ENCODE data around the gene RASGRF1. TPM values are rescaled to one million over a fixed set of nuclear protein-coding genes. Genes with fewer than 3 reads are reported as not detected.

The RASGRF1 gene
- total and polyA plus RNA-seq, 9 of the 15 experiments (the other 6 are each of a cell fraction or from before 2014, with no cell fraction given): 0.03 to 0.58 (median 0.06) TPM; not detected in 1

- 0 out of 2 replicates have a peak, but pooled peaks cover 3% of the 10 kb centered on the region for H4K20me1 ChIP-seq (replicated peaks; ENCODE audit: control insufficient read depth, insufficient read depth, low read length)
- no peak for TF ChIP-seq TRIM24 (IDR thresholded peaks at IDR 0.05)
- TF ChIP-seq HOXB6 (CRISPR knock-in tag; IDR thresholded peaks at IDR 0.05; ENCODE audit: borderline replicate concordance): no peak
- TF ChIP-seq, protein P1, sequence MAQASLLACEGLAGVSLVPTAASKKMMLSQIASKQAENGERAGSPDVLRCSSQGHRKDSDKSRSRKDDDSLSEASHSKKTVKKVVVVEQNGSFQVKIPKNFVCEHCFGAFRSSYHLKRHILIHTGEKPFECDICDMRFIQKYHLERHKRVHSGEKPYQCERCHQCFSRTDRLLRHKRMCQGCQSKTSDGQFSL (CRISPR knock-in tag; IDR thresholded peaks at IDR 0.05): no peak
- TF ChIP-seq, protein P1 (tag; IDR thresholded peaks at IDR 0.05): no peak
- TF ChIP-seq ARID1B (IDR thresholded peaks at IDR 0.05): no peak
- TF ChIP-seq JUNB (CRISPR knock-in tag; conservative IDR thresholded peaks at IDR 0.05): no peak
- TF ChIP-seq ZNF507 (tag; conservative IDR thresholded peaks at IDR 0.05): no peak
- TF ChIP-seq FOXK2 (conservative IDR thresholded peaks at IDR 0.05 in 1 of 2, IDR thresholded peaks at IDR 0.05 in 1 of 2; ENCODE audit: low read depth in 2 of 2): no peak
- TF ChIP-seq, protein P2, sequence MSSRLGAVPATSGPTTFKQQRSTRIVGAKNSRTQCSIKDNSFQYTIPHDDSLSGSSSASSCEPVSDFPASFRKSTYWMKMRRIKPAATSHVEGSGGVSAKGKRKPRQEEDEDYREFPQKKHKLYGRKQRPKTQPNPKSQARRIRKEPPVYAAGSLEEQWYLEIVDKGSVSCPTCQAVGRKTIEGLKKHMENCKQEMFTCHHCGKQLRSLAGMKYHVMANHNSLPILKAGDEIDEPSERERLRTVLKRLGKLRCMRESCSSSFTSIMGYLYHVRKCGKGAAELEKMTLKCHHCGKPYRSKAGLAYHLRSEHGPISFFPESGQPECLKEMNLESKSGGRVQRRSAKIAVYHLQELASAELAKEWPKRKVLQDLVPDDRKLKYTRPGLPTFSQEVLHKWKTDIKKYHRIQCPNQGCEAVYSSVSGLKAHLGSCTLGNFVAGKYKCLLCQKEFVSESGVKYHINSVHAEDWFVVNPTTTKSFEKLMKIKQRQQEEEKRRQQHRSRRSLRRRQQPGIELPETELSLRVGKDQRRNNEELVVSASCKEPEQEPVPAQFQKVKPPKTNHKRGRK (tag; IDR thresholded peaks at IDR 0.05): no peak
- ChIA-PET CTCF (ENCODE audit: low intra/inter-chr PET ratio) (no interaction called here), POLR2A (interaction anchor here (0.6 kb wide), 1 partner anchor 9 kb away, joined by 4 read pairs; no protein-coding TSS in a partner anchor)
- H2AFZ ChIP-seq (ENCODE audit: low read depth, low read length): no peak overlapping the region
- H3K4me1 ChIP-seq (replicated peaks in 1 of 2; ENCODE audit: control insufficient read depth in 2 of 2, insufficient read depth in 2 of 2, low read length in 2 of 2): peaks cover 8 to 14% of the 10 kb centered on the region in 2 experiments
- WGBS (ENCODE audit: insufficient coverage, low coverage, missing lambda C conversion rate): 67% methylated on average over 9 of the region's 9 CpGs
- H3K79me2 ChIP-seq (ENCODE audit: control insufficient read depth, insufficient read depth, low read length): no peaks in the 10 kb centered on the region
- H3K9me1 ChIP-seq (ENCODE audit: control insufficient read depth, insufficient read depth, low read length): peaks cover 5% of the 10 kb centered on the region
- no peak overlapping the region for H3K4me3 ChIP-seq
- ATAC-seq (no peak), FAIRE-seq (no peak), DNase-seq (ENCODE audit: extremely low read depth in 1 of 4, low spot score in 3 of 4) (no peak)
- H3K27me3 ChIP-seq (ENCODE audit: control insufficient read depth in 2 of 2, insufficient read depth in 2 of 2, low read length in 2 of 2): peaks cover 12 to 26% of the 10 kb centered on the region in 2 experiments; a peak in 4 of 5 replicates
- no peak overlapping the region for H3K4me2 ChIP-seq (ENCODE audit: insufficient read depth, low read length)
- no TSS peak for BruUV-seq (replicated peaks)
- in situ Hi-C loops (cut with MboI): no loop called here
- H3K27ac ChIP-seq (ENCODE audit: extremely low read depth, low read depth, low read length): no peak overlapping the region
- intact Hi-C loops (cut with micrococcal nuclease): loop anchor here (10.0 kb wide), 1 partner anchor 248 kb away; no protein-coding TSS in a partner anchor
- 0 out of 4 replicates have a peak overlapping the region, but pooled peaks of 1 of the 2 experiments have one; percentile 10 for H3K9ac ChIP-seq (ENCODE audit: insufficient read depth in 1 of 2, low read depth in 2 of 2, low read length in 2 of 2)
- H3K9me3 ChIP-seq (replicated peaks; ENCODE audit: control insufficient read depth, insufficient read depth, low read depth, low read length): no peaks in the 10 kb centered on the region
- H3K36me3 ChIP-seq (ENCODE audit: control insufficient read depth, insufficient read depth, low read length): no peaks in the 10 kb centered on the region
These were observed 87.3 kb downstream of the RASGRF1 start for GRCh38 chr15:79003301-79003700.
